GM04503 (cell line): Measurements from ENCODE around the gene EGLN2.
"Not testable (repeated sequence)": the region's sequence is repeated elsewhere in the genome, so short reads cannot be mapped to it uniquely, and the experiment has no call there.

ENCODE experiments used
- DNase-seq: peaks from one replicate; pipeline ENCODE4 v3.0.0-alpha.2; 2012; ENCODE audit warnings: low read depth

EGLN2 gene

DNA sequence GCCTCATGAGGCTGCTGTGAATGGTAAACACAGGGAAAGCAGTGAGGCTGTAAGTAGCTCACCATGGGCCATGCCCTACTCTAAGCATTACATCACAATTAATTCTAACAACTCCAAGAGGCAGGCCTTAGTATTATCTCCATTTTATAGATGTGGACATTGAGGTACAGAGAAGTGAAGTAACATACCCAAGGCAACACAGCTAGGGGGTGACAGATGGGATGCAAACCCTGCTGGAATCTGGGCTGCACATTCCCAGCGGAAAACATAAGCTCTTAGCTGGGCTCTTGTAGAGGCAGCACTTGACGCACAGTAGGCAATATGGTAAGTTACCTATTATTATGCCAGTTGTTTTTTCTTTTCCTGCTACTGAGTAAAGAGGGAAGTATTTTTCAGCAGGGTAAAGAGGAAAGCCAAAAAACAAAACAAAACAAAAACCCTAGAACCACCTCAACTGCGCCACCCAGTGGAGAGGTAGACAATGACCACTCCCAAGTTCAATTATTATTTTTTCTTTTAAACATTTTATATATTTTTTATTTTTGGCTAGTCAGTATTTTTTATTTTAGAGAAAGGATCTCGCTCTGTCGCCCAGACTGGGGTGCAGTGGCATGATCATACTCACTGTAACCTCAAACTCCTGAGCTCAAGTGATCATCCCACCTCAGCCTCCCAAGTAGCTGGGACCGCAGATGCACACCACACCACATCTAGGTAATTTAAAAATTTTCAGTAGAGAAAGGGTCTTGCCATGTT is 20.7 kb downstream of the EGLN2 start:
- DNase-seq = not testable (repeated sequence)

DNA sequence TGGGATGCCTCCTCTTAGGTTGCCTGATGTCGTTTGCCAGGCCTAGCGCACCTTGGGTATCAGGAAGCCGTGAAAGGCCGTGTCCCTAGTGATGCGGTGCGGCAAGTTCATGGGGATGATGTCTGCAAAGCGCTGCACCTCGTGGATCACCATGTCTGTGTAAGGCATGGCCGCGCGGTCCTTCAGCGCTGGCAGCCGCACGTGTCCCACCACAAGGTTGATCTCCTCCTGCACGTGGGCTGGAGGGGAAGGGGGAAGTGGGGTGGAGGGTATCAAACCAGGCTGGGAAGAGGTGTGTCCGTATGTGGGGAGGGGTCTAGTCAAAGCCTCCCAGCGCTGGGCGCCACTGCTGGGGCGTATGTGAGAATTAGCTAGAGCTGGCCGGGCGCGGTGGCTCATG is 23.2 kb downstream of the EGLN2 start:
- no peak for DNase-seq

DNA sequence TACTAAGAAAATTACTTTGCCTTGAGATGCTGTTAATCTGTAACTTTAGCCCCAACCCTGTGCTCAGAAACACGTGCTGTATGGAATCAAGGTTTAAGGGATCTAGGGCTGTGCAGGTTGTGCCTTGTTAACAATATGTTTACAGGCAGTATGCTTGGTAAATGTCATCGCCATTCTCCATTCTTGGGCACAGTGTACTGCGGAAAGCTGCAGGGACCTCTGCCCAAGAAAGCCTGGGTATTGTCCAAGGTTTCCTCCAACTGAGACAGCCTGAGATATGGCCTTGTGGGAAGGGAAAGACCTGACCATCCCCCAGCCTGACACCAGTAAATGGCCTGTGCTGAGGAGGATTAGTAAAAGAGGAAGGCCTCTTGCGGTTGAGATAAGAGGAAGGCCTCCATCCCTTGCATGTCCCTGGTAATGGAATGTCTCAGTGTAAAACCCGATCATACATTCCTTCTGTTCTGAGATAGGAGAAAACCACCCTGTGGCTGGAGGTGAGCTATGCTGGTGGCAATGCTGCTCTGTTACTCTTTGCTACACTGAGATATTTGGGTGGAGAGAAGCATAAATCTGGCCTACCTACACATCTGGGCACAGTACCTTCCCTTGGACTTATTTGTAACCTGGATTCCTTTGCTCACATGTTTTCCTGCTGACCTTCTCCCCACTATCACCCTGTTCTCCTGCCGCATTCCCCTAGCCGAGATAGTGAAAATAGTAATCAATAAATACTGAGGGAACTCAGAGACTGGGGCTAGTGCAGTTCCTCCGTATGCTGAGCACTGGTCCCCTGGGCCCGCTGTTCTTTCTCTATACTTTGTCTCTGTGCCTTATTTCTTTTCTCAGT is 23.9 kb downstream of the EGLN2 start:
- not testable (repeated sequence) for DNase-seq

DNA sequence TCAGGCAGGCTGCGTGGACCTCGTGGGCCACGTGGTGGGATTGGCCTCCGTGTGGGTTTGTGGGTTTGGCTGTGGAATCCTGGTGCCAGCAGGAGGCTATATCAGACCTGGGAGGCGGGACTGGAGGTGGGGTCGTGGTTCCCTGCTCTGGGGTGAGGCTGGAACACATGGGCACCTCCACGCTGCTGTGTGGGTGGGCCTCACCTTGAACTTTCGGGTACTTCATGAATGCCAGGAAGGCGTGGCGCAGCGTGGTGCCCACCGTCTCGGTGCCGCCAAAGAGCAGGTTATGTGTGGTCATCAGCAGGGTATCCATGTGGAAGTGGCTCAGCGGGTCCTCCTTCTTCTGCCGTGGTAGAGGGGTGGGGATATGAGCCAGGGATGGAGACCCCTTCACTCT is 25.9 kb downstream of the EGLN2 start:
- not testable (repeated sequence) for DNase-seq

DNA sequence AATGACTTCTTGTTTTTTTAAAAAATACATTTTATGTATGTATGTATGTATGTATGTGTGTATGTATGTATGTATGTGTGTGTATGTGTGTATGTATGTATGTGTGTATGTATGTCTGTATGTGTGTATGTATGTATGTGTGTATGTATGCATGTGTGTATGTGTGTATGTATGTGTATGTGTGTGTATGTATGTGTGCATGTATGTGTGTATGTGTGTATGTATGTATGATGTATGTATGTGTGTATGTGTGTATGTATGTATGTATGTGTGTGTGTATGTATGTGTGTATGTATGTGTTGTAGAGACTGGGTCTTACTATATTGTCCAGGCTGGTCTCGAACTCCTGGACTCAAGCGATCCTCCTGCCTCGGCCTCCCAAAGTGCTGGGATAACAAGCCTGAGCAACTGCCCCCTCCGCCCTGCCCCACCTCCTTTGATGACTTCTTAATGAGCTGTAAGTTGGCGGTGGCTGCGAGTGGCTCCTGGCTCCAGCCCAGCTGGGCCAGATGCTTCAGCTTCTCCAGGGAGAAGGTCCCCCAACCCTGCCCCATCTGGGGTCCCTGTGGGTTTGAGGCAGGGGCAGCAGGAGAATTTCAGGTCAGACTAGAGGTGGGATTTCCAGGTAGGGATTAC is 26.6 kb downstream of the EGLN2 start:
- not testable (repeated sequence) for DNase-seq

DNA sequence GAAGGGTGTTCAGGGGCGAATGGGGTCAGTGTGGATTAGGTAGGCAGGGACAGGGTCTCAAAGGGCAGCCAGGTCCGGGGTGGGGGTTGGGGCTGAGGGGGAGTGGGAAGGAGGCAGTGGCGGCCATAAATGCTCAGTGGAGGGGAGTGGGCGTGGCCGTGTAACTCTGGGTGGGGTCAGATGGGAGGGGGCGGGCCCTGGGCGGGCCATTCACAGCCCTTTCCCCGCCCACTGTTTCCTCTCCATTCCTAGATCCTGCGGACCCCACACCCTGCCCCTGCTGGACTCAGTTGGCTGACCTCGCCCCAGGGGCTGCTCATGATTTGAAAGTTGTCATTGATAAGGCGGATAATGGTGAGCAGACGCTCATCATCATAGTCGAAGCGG is 27.3 kb downstream of the EGLN2 start:
- DNase-seq = not testable (repeated sequence)

DNA sequence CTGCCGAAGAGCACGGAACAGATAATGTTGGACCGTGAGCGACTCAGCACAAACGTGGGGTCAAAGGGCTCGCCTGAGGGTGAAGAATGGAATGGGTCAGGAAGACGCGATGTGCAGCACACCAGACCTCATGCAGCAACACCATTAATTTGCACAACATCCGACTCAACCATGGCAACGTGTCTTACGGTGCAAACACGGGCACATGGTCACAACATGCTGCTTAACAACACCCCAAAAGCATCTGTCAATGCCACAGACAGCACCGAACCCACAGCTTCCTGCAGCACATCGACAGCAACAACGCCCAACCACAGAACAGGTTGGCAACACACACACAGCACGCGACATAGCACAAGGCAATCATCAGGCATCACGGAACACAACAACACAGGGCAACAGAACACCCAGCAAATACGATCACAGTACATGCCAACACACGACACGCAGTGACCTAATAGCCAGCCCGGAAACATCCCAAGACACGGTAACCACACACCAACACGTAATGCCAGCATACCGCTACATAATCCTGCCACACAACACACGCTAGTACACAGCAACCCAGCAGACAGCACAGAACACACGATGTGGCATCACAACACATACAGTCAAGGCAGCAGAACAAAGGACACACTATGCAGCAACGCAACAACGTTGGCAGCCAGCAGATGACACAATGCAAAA is 27.9 kb downstream of the EGLN2 start:
- not testable (repeated sequence) for DNase-seq

DNA sequence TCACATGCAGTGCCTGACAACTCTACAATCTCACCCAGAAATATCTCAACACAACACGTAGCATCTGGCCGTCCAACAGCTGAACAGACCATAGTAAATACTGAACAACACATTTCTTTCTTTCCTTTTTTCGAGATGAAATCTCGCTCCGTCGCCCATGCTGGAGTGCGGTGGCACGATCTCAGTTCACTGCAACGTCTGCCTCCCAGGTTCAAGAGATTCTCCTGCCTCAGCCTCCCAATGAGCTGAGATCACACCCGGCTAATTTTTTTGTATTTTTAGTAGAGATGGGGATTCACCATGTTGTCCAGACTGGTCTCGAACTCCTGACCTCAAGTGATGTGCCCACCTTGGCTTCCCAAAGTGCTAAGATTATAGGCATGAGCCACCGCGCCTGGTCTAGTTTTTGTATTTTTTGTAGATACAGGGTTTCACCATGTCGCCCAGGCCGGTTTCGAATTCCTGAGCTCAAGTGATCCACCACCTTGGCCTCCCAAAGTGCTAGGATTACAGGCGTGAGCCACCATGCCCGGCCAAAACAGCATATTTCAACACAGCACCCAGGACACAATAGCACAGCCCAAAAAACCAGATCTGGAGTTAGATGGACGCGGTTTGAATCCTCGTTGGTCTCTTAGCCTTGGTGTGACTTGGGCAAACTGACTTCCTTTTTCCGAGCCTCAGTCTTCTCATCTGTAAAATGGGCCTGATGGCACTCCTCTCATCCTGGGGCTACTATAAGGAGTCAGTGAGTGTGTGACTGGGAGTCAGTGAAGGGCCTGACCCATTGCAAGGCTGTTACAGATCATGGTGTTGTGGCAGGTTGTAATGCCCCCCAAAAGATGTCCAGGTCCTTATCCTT is 28.6 kb downstream of the EGLN2 start:
- DNase-seq = no peak

DNA sequence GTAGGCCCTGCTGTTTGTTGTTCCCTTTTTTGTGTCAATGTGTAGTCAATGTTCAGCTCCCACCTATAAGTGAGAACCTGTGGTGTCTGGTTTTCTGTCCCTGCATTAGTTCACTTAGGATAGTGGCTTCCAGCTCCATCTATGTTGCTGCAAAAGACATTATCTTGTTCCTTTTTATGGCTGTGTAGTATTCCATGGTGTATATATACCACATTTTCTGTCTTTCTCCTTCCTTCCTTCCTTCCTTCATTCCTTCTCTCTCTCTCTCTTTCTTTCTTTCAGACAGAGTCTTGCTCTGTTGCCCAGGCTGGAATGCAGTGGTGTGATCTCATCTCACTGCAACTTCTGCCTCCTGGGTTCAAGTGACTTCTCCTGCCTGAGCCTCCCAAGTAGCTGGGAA is 30.2 kb downstream of the EGLN2 start:
- DNase-seq = no peak

DNA sequence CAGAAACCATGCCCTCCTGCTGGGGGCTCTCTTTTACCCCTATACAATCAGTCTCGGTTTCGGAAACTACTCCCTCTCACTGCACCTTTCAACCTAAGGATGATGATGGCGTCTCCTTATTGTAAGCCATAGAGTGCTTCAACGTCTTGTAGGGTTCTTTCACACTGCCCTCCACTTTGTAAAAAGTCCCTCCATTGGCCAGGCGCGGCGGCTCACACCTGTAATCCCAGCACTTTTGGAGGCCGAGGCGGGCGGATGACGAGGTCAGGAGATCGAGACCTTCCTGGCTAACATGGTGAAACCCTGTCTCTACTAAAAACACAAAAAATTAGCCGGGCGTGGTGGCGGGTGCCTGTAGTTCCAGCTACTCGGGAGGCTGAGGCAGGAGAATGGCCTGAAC is 31.8 kb downstream of the EGLN2 start:
- not testable (repeated sequence) for DNase-seq

DNA sequence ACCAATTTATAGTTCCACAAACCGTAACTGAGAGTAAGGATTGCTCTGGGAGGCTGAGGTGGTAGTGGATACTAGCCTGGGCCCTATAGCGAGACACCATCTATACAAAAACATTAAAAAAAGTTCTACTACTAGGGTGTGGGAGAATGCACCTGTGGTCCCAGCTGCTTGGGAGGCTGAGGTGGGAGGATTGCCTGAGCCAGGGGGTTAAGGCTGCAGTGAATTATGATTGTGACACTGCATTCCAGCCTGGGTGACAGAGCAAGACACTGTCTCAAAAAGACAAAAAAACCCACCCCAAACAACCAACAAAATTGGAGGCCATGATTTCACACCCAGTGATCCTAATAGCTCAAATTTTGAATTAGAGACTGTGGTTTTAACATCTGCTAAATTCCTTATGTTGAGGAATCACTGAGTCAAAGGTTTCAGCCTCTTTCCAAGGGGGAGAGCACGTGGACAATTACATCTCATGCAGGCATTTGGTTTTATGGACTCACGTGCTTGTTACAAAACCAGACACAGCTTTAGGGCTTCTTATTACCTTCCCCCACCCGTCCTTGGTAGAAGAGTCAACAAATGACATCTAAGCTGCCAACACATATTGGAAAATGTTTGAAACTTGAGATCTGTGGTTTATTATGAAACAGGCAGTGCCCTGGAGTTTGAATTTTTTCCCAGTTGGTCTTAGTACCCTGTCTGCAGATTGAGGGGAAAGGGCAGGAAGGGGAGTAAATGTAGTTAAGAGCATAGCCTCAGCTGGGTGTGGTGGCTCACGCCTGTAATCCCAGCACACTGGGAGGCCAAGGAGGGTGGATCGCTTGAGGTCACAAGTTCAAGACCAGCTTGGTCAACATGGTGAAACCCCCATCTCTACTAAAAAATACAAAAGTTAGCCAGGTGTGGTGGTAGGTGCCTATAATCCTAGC is 32.8 kb downstream of the EGLN2 start:
- peak; percentile 99 for DNase-seq

DNA sequence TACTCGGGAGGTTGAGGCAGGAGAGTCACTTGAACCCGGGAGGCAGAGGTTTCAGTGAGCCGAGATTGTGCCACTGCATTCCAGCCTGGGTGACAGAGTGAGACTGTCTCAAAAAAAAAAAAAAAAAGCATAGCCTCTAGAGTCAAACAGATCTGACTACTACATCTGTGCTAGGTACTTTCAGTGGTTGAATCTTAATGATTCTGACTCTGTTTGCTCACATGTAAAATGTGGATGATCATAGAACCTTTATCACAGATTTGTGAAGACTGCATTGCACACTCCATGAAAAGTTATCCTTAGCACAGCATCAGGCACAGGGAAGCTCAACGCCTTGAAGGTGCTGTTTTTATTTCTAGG is 33.4 kb downstream of the EGLN2 start:
- DNase-seq = not testable (repeated sequence)

DNA sequence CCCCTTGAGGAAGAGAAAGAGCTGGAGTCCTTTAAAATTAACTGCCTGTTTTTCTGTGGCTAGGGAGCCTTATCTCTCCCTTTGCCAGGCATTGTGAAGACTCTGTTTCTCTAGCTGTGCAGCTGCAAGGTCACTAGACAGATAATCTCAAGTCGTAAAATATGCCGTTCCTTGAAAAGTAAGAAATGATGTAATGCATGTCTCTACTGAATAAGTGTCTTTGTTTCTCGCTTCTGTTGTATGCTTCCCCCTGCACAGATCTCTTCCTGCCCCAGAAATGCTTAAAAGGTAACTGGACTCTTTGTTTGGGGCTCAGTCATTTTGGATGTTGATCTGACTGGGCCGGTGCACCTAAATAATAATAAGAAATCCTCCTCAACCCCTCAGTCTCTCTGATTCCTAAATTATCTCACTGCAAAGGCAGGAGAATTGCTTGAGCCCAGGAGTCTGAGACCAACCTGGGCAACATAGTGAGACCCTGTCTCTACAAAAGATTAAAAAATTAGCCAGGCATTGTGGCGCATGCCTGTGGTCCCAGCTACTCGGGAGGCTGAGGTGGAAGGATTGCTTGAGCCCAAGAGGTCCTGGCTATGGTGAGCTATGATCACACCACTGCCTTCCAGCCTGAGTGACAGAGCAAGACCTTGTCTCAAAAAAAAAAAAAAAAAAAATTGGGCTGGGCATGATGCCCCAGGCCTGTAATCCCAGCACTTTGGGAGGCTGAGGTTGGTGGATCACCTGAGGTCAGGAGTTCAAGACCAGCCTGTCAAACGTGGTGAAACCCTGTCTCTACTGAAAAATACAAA is 34.9 kb downstream of the EGLN2 start:
- DNase-seq = not testable (repeated sequence)

DNA sequence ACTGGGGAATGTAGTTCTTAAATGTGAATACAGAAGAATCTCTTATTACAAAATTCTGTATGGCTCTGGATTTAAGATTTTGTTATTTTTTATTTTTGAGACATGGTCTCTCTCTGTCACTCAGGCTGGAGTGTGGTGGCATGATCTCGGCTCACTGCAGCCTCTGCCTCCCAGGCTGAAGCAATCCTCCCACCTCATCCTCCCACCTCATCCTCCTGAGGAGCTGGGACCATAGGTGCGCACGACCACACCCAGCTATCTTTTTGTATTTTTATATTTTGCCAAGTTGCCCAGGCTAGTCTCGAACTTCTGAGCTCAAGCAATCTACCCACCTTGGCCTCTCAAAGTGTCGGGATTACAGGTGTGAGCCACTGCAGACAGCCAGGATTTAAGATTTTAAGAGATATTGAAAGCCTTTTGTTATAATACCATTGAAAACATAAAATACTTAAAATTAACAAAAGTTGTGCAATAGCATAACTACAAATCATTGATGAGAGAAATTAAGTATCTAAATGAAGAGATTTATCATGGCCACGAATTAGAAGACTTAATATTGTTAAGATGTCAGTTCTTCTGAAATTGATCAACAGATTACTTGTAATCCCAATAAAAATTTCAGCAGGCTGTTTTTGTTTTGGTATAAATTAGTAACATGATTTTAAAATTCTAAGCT is 37.9 kb downstream of the EGLN2 start:
- no peak for DNase-seq

DNA sequence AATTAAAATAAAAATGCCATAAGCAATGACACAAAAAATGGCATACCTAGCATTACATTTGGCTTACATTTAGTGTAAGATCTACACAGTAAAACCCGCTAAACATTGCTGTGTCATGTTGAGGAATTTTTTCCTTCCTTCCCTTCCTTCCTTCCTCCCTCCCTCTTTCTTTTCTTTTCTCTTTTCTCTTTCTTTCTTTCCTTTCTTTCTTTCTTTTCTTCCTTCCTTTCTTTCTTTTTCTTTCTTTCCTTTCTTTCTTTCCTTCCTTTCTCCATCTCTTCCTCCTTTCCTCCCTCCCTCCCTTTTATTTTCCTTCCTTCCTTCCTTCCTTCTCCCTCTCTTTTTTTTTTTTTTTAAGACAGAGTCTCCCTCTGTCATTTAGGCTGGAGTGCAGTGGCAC is 39.5 kb downstream of the EGLN2 start:
- not testable (repeated sequence) for DNase-seq

DNA sequence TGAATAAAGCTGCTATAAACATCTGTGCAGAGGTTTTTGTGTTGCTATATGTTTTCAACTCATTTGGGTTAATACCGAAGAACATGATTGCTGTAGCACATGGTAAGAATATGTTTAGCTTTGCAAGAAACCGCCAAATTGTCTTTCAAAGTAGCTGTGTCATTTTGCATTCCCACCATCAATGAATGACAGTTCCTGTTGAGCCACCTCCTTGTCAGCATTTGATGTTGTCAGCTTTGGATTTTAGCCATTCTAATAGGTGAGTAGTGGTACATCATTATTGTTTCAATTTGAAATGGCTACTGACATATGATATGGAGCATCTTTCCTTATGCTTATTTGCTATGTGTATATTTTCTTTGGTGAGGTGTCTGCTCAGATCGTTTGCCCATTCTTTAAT is 43.0 kb downstream of the EGLN2 start:
- DNase-seq = not testable (repeated sequence)

DNA sequence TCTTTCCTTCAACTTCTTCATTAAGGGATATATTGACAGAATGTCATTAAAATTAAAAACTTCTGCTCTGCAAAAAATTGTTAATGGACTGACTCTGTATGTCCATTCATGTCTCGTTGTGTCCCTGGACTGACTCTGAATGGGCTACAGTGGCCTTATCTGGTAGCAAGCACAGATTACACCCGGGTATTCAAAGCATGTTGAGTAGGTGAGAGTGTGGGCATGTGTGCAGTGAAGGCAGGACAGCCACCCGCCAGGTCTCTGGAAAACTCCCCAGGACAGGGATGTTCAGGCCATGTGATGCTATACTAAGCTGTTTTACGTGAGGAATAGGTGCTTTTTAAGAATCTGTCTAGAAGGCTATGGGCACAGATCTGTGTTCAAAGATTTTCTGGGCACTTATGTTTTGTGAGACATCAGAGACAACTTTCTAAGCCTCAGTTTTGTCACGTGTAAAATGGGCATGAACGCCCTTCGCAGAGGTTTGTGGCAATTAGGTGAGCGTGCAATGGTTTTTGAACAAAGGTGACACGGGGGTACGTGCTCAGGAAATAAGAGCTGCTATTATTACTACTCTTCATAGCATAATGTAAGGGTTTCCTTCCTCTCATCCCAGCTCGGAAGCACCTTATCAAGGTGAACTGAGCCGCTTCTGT is 44.1 kb downstream of the EGLN2 start:
- DNase-seq = not testable (repeated sequence)

DNA sequence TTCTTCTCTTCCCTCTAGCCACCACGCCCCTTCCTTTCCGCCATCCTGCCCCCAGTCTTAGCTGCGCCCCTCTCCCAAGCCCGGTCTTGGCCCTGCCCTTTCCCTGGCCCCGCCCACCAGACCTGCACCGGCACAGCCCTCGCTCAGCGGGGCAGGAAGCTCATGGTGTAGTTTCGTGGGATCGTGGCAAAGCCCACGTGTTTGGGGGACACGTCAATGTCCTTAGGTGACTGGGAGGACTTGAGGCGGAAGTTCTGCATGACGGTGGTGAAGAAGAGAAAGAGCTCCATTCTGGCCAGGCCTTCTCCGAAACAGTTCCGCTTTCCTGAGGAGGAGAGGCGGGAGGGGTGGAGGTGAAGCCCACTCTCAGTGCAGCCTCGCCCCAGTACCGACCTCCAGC is 44.7 kb downstream of the EGLN2 start:
- DNase-seq = not testable (repeated sequence)
